B cell (primary cell): ENCODE data around the gene KIF20B. TPM values are rescaled to one million over a fixed set of nuclear protein-coding genes. Genes with fewer than 3 reads are reported as not detected.

Experiments used
- ATAC-seq: fragments of 200-7000 bp; cut with Tn5 transposase; one replicate; pipeline ENCODE4 v1.10.0; 2021; ENCODE audit warnings: low read depth, mild to moderate bottlenecking, moderate number of reproducible peaks, moderate library complexity
- CTCF ChIA-PET: fragments of 350-600 bp; sonication (Branson Sonifier 250); formaldehyde crosslinking; loops from one replicate; lab custom pipeline; 2021; ENCODE audit warnings: antibody characterized with exemption, inconsistent platforms; lab: Charles Lee
- POLR2A ChIA-PET: fragments of 350-600 bp; sonication (Branson Sonifier 250); formaldehyde crosslinking; loops from one replicate; lab custom pipeline; 2021; ENCODE audit warnings: antibody characterized with exemption; lab: Charles Lee
- DNase-seq: peaks from one replicate; pipeline ENCODE4 v3.0.0; 2013
- H2AFZ ChIP-seq: 2 replicates; pipeline ENCODE4 v1.6.1; 2012; ENCODE audit warnings: mild to moderate bottlenecking, low read depth, low read length; ENCODE audit not compliant: insufficient read depth, poor library complexity, severe bottlenecking
- H3K27ac ChIP-seq, 2 donors: 1 replicate in 1 of 2; 2 replicates in 1 of 2; pipeline ENCODE4 v1.5.1; 2012 to 2013; ENCODE audit warnings: low read length in 2 of 2, mild to moderate bottlenecking in 2 of 2, moderate library complexity in 1 of 2
- H3K27me3 ChIP-seq, 4 experiments: fragments of 200-600 bp in 1 of 4; sonication (generic) in 1 of 4; replicated peaks in 1 of 4; 1 replicate in 2 of 4; 2 replicates in 2 of 4; pipeline versions ENCODE4 v1.6.1 to v1.7.0; 2013 to 2016; ENCODE audit warnings: low read length in 3 of 4, mild to moderate bottlenecking in 2 of 4, mixed read lengths in 1 of 4, moderate library complexity in 1 of 4; ENCODE audit not compliant: insufficient read depth in 4 of 4, control insufficient read depth in 3 of 4; ENCODE audit errors: control extremely low read depth in 1 of 4
- H3K36me3 ChIP-seq, 2 experiments: replicated peaks in 1 of 2; 1 replicate in 1 of 2; 2 replicates in 1 of 2; pipeline versions ENCODE4 v1.6.1 to v1.7.1; 2013; ENCODE audit warnings: low read length in 1 of 2; ENCODE audit not compliant: insufficient read depth in 2 of 2, control insufficient read depth in 1 of 2; ENCODE audit errors: control extremely low read depth in 1 of 2, extremely low read depth in 1 of 2
- H3K4me1 ChIP-seq, 2 donors: fragments of 200-600 bp in 1 of 2; sonication (generic) in 1 of 2; 1 replicate in 1 of 2; 2 replicates in 1 of 2; pipeline versions ENCODE4 v1.5.1 to v1.6.1; 2013 to 2017; ENCODE audit warnings: low read length in 2 of 2; ENCODE audit not compliant: control insufficient read depth in 2 of 2, insufficient read depth in 2 of 2
- H3K4me2 ChIP-seq: replicated peaks from 2 replicates; pipeline ENCODE3; 2012; ENCODE audit warnings: mild to moderate bottlenecking, low read depth, low read length; ENCODE audit not compliant: poor library complexity, severe bottlenecking
- H3K4me3 ChIP-seq, 5 experiments: fragments of 200-600 bp in 1 of 5; sonication (generic) in 1 of 5; 1 replicate in 3 of 5; 2 replicates in 2 of 5; pipeline versions ENCODE4 v1.5.1 to v1.7.0; 2011 to 2016; ENCODE audit warnings: low read length in 4 of 5, mild to moderate bottlenecking in 4 of 5, low read depth in 2 of 5, control low read depth in 1 of 5, moderate library complexity in 1 of 5; ENCODE audit not compliant: insufficient read depth in 1 of 5; ENCODE audit errors: control extremely low read depth in 1 of 5, extremely low read depth in 1 of 5
- H3K79me2 ChIP-seq: fragments of 200-600 bp; sonication (generic); one replicate; pipeline ENCODE4 v1.6.0; 2016; ENCODE audit warnings: low read length; ENCODE audit not compliant: control insufficient read depth, insufficient read depth
- H3K9ac ChIP-seq: fragments of 200-600 bp; sonication (generic); 2 replicates; pipeline ENCODE4 v1.6.1; 2017; ENCODE audit warnings: mild to moderate bottlenecking, low read length, moderate library complexity
- H3K9me3 ChIP-seq, 3 donors: one replicate each; pipeline versions ENCODE4 v1.6.1 to v1.7.1; 2013; ENCODE audit warnings: low read length in 2 of 3; ENCODE audit not compliant: control insufficient read depth in 2 of 3, insufficient read depth in 1 of 3; ENCODE audit errors: control extremely low read depth in 1 of 3
- H4K20me1 ChIP-seq: 2 replicates; pipeline ENCODE4 v1.6.0; 2012; ENCODE audit warnings: mild to moderate bottlenecking, low read length; ENCODE audit not compliant: insufficient read depth, control insufficient read depth, poor library complexity, severe bottlenecking
- H3K27ac Mint-ChIP-seq: one replicate; pipeline ENCODE4 v1.8.0; 2021; ENCODE audit warnings: mixed read lengths
- H3K27me3 Mint-ChIP-seq: one replicate; pipeline ENCODE4 v1.8.0; 2021; ENCODE audit warnings: mixed read lengths
- H3K4me1 Mint-ChIP-seq: one replicate; pipeline ENCODE4 v1.8.0; 2021; ENCODE audit warnings: mixed read lengths
- H3K4me3 Mint-ChIP-seq: one replicate; pipeline ENCODE4 v1.8.0; 2021; ENCODE audit warnings: mixed read lengths
- H3K9me3 Mint-ChIP-seq: one replicate; pipeline ENCODE4 v1.8.0; 2022; ENCODE audit warnings: mixed read lengths; ENCODE audit not compliant: insufficient read depth
- EZH2 ChIP-seq: IDR thresholded peaks from 2 replicates; pipeline ENCODE4 v1.6.1; 2012; ENCODE audit warnings: borderline replicate concordance, low read depth, mild to moderate bottlenecking, moderate library complexity, low read length; ENCODE audit not compliant: insufficient read depth, poor library complexity, severe bottlenecking
- WGBS: methylation state at CpG from one replicate; pipeline ENCODE4 v1.1.5; 2013; ENCODE audit warnings: missing lambda C conversion rate; ENCODE audit not compliant: insufficient coverage; 5-methylcytosine and 5-hydroxymethylcytosine counted together
- intact Hi-C: fragments of 100-400 bp; cut with micrococcal nuclease; formaldehyde crosslinking; loops from one replicate; pipeline ENCODE4 v1.10.0; 2022
- polyA plus RNA-seq: library from polyadenylated mRNA; depleted of rRNA; stranded (reverse); fragments of >200 nt; gene quantifications from 2 replicates; pipeline ENCODE4 v1.2.3, GENCODE V29; 2012
- total RNA-seq, 2 donors: library from RNA; stranded (reverse); fragments of 120-200 nt in 1 of 2; gene quantifications; 1 replicate in 1 of 2; 2 replicates in 1 of 2; pipeline versions ENCODE4 v1.2.3 to v1.2.4, GENCODE V29; 2013 to 2022
- TF ChIP-seq, protein P1 (sequence below): fragments of 200-600 bp; IDR thresholded peaks from one replicate; pipeline ENCODE4 v1.8.0; 2022; ENCODE audit warnings: antibody characterized with exemption, mild to moderate bottlenecking

KIF20B gene
- total and polyA plus RNA-seq, 2 donors (not counting 1 experiment from before 2014, with no cell fraction given), result 1.6 to 24.6 TPM

DNA sequence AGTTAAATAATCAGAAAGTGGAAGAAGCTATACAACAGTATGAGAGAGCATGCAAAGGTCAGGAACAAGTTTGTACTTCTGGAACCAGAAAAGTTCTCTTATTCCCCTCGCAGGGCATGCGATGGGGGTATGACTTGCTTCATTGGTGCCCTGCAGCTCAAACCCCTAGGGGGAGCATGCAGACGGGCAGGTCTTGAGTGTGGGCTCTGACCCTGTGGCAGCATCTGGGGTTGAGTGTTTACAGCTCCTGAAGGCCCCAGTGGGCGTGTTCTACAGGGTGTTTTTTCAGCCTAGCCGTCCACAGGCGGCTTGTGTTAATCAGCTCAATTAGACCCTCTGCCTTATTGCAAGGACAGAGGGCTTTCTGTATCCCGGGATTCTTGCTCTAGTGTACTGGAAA lies 44.5 kb downstream of the KIF20B start:
- Histone ChIP-seq H3K4me3 (no peak overlapping the region), H3K4me2 (no peak overlapping the region), H3K79me2 (no peaks in the 10 kb centered on the region), H4K20me1 (no peaks in the 10 kb centered on the region), H3K9me3 (peaks cover 0 to 6% (median 0%) of the 10 kb centered on the region in 3 donors), H3K4me1 (no peaks in the 10 kb centered on the region), H3K27me3 (no peaks in the 10 kb centered on the region), H3K36me3 (peaks cover 2 to 15% of the 10 kb centered on the region in 2 experiments), H3K27ac (no peak overlapping the region), H2AFZ (no peak overlapping the region), H3K9ac (no peak overlapping the region)
- intact Hi-C loops, result no loop called here
- WGBS, result 93% methylated on average over 7 of the region's 7 CpGs
- Mint-ChIP-seq H3K9me3 (no peaks in the 10 kb centered on the region), H3K4me3 (no peak overlapping the region), H3K27me3 (no peaks in the 10 kb centered on the region), H3K4me1 (peaks cover 2% of the 10 kb centered on the region), H3K27ac (no peak overlapping the region)
- no peak for DNase-seq
- TF ChIP-seq EZH2, result no peak
- TF ChIP-seq, protein P1, sequence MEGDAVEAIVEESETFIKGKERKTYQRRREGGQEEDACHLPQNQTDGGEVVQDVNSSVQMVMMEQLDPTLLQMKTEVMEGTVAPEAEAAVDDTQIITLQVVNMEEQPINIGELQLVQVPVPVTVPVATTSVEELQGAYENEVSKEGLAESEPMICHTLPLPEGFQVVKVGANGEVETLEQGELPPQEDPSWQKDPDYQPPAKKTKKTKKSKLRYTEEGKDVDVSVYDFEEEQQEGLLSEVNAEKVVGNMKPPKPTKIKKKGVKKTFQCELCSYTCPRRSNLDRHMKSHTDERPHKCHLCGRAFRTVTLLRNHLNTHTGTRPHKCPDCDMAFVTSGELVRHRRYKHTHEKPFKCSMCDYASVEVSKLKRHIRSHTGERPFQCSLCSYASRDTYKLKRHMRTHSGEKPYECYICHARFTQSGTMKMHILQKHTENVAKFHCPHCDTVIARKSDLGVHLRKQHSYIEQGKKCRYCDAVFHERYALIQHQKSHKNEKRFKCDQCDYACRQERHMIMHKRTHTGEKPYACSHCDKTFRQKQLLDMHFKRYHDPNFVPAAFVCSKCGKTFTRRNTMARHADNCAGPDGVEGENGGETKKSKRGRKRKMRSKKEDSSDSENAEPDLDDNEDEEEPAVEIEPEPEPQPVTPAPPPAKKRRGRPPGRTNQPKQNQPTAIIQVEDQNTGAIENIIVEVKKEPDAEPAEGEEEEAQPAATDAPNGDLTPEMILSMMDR, result no peak
- ATAC-seq, result no peak
- POLR2A ChIA-PET, result no interaction called here
- CTCF ChIA-PET, result interaction anchor here (1.2 kb wide), 1 partner anchor 22 kb away, joined by 3 read pairs; no protein-coding TSS in a partner anchor

DNA sequence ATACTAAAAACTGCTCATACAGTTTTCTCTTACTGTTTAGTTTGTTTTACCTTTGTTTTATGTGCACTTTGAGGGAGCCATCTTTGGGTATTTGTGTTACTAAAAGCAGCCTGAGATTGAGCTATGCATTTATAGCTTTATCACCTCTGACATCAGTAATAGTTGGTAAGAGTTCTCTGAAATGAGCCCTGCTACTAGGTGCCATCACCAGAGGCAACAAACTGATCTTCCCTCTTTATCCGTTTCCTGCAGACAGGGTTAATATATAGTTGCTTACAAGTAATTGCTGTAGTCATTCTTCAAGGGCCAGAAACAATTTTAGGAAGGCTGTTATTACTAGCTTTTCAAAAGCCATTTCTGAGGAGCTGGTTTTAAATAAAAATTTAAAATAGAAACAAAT lies 49.1 kb downstream of the KIF20B start:
- no CpG with 5 or more reads among the region's 1 CpG for WGBS
- Histone ChIP-seq H3K79me2 (no peaks in the 10 kb centered on the region), H3K27me3 (no peaks in the 10 kb centered on the region), H3K4me2 (no peak overlapping the region), H3K36me3 (peaks cover 5 to 15% of the 10 kb centered on the region in 2 experiments), H3K27ac (no peak overlapping the region), H3K4me1 (no peaks in the 10 kb centered on the region), H2AFZ (no peak overlapping the region), H3K4me3 (no peak overlapping the region), H4K20me1 (no peaks in the 10 kb centered on the region), H3K9ac (no peak overlapping the region), H3K9me3 (peaks cover 0 to 6% (median 0%) of the 10 kb centered on the region in 3 donors)
- Mint-ChIP-seq H3K27me3 (no peaks in the 10 kb centered on the region), H3K9me3 (no peaks in the 10 kb centered on the region), H3K4me3 (no peak overlapping the region), H3K27ac (no peak overlapping the region), H3K4me1 (no peaks in the 10 kb centered on the region)
- no peak for DNase-seq
- intact Hi-C loops, result no loop called here
- TF ChIP-seq EZH2, result no peak
- TF ChIP-seq, protein P1, result no peak
- ChIA-PET CTCF (no interaction called here), POLR2A (no interaction called here)
- no peak for ATAC-seq
